Germinal center (tissue), 1 donor: ENCODE data around the gene PARD3.
A peak's percentile ranks its signal among the peaks of the same experiment; 100 is the strongest.

Experiments
- DNase-seq: peaks from one replicate; pipeline ENCODE4 v3.0.0; 2012; ENCODE audit warnings: mixed read lengths, low spot score

Gene PARD3

DNA sequence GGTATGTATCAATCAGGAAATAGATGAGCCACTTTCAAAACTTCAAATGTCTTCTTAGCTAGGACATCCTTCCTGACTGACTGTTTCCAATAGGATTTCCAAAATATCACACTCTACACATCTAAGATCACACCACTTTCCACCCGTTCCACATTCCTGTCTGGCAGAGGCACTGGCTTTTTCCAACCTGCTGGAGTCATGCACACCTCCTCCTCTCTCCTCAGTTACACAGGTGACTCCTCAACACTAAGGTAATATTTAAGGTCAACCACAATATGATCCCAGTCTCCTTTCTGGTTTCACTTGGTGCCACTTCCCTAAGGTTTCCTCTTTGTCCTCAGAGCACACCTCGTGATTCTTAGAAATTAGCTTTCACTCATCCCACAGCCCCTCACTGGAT, 196.5 kb downstream of the PARD3 start:
- no peak for DNase-seq

DNA sequence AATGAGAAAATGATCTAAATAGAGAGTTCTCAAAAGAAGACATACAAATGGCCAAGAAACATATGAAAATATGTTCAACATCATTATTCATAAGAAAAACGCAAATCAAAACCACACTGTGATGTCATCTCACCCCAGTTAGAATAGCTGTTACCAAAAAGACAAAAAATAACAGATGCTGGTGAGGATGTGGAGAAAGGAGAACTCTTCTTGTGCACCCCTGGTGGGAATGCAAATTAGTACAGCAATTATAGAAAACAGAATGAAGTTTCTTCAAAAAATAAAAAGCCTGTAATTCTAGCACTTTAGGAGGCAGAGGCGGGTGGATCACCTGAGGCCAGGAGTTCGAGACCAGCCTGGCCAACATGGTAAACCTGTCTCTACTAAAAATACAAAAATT, 199.3 kb downstream of the PARD3 start:
- DNase-seq: peak; percentile 23

DNA sequence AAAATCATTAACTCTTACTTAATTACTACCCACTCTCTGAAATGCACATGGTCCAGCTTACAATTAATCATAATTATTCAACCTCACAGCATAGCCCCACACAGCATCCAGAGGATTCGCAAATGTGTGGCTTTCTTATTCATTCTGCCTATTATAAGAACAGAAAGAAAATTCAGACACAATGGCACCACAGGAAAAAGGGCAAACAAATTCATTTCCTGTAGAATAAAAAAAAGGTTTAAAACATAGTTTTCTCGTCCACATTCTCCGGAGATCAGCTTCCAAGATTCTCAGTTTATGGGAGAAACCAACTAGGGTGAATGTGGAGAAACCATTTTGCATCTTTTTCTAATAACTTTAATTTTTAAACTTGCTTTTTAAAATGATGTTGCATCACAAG, 201.6 kb downstream of the PARD3 start:
- DNase-seq: no peak

DNA sequence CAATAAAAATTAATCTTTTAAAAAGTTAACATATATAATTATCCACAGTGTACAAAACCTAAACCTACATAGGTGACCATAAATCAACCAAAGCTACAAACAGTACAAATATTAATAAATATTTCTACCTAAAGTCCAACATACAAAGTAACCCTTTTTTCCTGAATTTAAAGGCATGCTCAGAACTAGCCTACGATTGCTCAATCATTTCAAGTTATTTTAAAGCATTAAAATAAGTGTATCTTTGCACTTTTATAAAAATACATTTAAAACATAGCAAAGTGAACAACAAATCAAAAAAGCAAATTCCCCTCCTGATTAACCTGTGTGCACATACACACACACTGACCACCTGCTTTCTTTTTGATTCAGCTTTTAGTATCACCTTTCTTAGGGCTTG, 202.2 kb downstream of the PARD3 start:
- no peak for DNase-seq

DNA sequence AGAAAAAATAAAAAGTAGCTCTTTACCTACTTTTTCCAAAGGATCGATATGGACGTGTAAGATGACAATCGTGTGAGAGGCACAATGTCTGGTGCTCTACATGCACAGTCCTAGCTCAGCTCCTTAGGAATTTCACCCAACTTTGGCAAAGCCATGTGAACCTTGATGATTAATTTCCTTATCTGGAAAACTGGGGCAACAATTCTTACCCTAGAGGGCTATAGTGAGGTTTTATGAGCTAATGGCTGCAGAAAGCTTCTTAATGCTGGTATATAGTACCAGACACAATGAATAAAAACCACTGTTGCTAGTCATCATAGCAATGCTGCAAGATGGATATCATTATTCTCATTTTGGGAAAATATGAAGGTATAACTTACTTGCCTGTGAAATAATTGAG, 202.7 kb downstream of the PARD3 start:
- DNase-seq: no peak

DNA sequence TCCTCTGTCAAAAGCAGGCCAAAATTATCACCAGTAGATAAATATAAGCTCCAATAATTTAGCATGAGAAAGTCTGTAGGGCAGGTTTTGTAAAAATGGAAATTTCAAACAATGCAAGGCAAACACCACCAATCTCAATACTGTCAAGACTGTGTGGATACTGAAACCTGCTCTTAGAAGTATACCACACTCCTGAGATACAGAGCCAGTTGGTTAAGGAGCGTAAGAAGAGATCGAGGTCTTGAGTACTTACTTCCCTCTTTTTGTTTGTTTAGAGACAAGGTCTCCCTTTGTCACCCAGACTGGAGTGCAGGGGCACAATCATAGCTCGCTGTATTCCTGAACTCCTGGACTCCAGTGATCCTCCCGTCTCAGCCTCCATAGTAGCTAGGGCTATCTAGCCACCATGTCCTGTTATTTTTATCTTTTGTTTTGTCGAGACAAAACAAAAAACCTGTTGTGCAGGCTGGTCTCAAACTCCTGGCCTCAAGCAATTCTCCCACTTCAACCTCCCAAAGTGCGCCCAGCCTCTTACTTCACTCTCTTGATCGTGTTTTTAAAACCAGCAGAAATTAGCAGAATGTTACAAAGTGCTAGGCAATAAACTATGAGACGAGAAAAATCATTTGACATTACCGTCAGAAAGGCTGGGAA, 205.7 kb downstream of the PARD3 start:
- no peak for DNase-seq

DNA sequence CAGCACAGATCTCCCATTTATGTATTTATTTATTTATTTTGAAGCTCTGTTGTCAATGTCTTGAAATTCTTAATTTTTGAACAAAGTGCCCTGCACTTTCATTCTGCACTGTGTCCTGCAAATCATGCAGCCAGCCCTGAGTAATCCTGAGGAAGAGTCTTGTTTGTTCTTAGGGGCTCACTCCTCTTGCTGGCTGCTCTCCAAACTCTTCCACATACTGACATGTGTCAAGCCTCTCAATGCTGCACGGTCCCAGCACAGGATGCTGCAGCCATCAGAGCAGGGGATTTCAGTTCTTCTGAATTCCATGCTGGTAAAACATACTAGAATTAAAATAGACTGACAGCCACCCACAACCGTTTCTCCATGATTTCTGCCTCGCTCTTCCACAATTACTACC, 207.2 kb downstream of the PARD3 start:
- no peak for DNase-seq

DNA sequence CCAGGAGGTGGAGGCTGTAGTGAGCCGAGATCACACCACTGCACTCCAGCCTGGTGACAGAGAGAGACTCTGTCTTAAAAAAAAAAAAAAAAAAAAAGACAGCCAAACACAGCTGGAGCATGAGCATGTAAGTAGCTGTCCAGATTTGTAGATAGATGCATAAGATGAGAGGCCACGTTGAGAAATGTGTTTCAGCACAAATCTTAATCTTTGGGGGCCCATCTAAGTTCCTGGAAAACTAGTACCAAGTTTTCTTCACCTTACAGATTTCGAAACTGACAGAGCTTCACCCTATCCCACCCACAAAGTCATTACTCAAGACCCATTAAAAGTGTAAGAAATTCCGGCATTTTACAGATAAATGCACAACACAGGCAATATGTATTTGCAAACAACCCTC, 208.2 kb downstream of the PARD3 start:
- DNase-seq: no peak

DNA sequence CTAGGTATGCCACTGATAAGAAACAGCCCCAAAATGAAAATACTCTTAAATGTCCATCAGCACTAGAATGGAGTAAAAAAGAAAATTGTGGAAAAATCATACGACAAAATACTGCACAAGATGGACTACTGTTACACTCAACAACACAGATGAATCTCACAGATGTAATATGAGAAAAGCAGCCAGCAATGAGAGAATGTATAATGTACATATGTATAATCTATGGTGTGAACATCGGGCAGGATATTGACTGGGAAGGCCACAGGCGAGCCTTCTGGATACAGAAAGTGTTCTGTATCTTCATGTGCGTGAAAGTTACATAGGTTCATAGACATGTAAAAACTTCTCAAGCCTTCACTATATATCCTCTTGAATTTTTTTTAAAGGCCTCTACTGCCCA, 212.6 kb downstream of the PARD3 start:
- no peak for DNase-seq

DNA sequence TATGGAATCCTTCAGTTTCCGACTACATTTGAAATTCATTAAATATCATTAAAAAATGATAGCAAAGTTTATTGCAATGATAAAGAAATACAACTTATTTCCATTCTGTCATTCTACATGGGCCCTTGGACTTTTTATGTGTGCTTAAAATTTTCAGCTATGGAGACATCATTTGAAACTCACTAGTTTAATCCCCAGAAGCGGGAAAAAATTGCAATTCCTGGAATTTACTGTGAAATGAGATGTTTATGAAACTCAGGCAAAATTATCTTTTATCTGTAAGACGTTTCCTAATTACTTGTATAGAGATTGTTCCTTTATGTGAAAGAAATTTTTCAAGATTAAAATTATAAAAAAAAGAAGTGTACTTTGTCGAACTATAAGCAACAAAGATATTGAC, 213.4 kb downstream of the PARD3 start:
- no peak for DNase-seq

DNA sequence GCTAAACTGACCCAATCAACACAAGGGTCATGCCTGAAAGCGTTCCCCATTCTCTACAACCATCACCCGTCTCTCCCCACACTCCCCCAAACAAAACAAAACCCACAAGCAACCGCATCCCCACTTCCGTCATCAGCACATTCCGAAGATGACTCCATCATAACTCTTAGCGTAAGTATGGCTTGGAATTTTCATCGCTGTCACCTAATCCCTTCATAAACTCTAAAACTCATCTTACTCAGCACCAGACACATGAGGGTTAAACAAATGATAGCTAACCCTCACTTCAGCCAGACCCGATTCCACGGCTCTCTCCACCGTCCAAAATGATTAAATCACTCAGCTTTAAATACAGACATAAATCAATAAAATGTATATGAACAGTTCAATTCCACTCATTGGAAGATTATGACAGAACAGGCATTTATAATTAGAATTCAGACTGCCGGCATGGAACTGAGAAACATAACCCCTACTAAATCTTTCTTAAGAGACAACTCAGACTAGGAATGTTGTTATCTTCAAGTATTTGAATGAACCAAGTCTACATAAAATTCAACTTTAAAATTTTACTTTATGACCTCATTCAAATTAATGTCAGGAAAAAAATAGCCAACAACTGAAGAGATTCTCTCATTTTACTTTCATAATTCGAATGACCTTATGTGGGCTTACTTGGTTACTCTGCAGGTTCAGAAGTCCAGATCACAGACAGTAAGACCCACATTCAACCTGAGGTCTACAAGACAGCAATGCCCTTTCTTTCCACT, 215.9 kb downstream of the PARD3 start:
- DNase-seq: no peak

DNA sequence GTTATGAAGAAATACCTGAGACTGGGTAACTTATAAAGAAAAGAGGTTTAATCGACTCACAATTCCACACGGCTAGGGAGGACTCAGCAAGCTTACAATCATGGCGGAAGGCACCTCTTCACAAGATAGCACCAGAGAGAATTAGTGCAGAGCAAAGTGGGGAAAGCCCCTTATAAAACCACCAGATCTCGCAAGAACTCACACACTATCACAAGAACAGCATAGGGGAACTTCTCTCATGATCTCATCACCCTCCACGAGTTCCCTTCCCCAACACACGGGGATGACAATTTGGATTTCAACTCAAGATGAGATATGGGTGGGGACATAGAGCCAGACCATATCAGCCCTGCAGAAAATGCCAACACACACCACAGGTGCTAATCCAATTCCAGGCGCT, 218.7 kb downstream of the PARD3 start:
- no peak for DNase-seq

DNA sequence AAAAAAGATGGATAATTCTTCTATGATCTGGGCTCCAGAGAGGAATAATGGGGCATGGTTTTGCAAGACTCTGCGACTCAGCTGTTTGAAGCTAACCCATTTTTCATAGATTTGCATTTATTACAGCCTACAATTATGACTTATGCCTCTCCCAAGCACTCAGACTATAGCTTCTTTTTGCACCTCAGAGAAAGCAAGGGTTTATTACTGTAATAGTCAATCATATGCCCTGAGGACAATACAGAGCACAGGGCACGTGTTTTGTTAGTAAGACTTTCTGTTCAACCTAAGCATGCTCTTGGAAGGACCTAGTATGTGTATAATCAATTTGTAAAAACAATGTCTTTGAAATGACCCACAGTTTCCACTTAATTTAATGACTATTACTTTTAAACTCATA, 221.2 kb downstream of the PARD3 start:
- DNase-seq: no peak

DNA sequence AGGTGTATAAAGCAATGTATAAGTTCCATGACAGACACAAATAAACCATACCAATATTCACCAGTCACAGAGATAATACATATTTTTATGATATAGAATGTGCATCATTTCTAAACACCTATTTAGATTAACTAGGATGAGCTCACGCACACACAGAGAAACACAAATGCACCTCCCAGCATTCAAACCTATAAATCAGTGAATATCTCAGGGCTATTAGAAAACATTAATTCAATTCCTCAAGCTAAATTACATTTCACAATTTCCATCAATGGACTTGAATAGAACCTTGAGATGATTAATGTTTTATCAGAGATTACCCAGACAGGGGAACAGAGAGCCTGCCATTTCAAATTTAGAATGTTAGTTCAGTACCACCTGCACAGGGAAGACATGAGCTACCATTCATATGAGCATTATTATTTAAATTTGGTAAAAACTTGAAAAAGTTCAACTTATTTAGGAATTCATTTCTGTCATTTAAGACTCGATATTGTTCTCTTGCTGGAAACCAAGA, 221.7 kb downstream of the PARD3 start:
- no peak for DNase-seq

DNA sequence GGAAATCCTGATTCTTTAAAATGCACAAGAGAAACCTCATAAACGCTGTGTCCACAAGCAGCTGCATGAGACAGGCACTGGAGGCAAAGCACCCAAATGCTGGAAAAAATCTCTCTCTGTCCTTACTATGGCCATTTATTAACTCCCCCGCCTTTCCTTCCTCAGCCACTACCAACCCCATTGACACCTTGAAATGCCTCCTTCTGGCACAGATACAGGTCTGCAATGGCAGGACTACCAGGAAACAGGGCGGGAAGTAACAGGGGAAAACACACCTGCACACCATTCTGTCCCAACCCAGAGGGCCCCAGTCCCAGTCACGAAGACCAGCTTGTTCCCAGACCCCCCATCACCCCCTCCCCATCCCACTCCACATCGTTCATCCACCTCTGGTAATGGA, 224.3 kb downstream of the PARD3 start:
- DNase-seq: no peak

DNA sequence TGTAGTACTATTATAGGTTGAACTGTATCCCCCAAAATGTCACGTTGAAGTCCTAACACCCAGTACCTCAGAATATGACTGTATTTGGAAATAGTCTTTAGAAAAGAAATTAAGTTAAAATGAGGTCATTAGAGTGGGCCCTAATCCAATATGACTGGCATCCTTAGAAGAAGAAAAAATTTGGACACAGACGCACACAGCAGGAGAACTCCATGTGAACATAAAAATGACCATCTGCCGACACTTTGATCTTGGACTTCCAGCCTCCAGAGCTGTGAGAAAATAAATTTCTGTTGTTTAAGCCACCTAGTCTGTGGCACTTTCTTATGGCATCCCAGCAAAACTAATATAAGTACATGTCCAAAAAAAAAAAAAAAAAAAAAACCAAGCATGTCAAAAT, 225.8 kb downstream of the PARD3 start:
- no peak for DNase-seq

DNA sequence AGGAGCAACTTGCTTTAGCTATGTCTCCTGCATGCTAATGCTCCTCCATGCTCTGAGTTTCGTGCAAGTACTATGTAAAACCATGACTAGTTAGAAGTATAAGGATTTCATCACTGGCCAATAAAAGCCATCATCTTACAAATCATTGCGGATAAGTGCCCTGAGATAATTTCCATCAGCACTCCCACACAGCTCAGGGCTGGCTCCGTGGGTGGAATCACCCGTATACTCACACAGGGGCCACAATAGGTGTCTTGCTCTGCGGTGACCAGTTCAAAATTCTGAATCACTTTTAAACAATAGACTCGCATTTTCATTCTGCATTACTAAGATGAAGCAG, 227.4 kb downstream of the PARD3 start:
- no peak for DNase-seq

DNA sequence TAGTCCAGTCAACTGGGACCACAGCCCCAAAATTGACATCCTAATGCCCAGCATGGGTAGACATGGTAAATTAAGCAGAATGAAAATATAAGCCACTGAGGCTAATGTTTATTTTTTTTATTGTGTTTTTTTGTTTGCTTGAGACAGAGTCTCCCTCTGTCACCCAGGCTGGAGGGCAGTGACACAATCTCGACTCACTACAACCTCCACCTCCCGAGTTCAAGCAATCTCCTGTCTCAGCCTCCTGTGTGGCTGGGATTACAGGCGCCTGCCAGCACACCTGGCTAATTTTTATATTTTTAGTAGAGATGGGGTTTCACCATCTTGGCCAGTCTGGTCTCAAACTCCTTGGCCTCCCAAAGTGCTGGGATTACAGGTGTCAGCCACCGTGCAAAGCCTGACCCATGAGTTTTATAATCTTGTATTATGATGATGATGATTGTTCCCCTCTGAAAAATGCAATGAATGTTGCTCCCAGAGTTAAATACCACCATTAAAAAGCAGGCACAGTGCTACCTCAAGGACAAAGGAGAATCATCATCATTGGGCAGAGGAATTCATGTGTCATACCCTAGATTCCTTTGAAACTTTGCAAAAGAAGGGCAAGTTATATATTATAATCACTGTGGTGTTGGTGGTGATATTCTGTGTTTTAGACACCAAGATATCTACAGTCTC, 228.0 kb downstream of the PARD3 start:
- no peak for DNase-seq

DNA sequence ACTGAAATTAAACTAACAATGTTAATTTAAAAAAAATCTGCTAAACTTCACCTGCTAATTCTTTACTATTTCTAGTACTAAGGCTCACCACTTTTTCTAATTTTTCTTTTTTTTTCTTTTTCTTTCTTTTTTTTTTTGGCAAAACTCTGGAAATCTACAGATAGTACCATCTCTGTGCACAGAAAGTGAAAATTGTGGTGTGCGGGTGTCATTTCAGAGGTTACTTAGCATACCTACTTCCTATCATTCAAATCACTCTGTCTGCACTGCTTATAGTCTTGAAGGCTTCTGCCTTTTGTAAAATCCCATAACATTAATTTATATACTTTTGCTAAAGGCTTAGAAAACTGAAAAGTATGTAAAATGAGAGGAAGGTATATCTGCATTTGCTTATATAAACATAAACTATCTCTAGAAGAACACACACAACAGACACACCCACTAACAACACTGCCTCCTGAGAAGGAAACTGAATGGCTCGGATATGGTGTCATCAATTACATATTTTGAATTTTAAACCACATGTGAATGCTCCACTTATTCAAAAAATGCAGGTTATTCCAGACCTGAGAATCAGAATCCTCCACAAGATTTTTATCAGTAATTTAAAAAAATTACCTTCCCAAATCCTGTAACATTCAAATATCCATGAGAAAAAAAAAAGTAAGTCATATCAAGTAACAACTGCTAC, 229.5 kb downstream of the PARD3 start:
- no peak for DNase-seq

DNA sequence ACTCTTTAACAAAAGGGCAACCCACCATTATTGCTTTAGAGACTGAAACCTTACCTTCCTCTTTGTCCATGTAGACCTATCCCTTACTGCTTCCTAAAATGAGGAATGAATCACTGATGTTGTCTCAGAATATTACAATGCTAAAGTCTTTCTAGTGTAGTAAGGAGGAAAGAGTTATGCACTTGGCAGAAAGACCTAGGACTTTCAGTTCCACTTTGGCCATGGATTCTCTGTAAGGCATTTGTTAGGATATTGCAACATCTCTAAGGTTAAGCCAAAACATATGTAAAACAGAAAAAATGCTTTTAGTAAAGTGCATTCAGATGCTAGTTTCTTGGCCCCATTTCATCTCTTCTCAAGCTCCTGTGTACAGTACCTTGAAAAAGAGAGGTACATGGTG, 230.9 kb downstream of the PARD3 start:
- no peak for DNase-seq

DNA sequence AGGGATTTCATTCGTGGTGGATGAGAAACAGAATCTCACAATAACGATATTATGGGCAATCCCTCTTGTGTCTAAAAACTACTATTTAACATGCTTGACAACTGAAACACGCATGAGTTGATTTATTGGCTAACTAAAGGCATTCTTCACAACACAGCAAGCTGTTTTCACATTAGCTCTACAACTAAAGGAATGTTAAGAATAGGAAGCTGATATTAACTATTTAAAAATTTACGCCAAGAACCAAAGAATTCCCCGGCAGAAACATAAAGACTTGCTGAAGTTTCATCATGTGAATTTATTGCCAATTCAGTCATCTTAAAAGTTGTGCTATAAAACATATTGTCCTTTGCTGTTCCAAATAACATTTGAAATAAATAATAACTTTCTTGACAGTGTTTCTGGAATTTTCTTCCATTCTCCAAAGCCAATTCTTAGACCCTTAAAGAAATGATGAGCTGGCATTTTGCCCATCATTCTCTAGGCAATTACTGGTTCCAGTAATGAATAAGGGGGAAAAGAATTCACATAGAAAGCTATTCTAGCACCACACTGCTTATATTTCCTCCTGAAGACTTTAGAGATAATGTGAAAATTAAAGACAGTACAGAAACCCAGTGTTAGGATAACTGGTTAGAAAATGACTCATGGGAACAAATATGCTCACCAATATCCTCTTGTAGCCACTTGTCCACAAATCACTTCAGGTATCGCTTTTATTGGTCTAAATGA, 233.1 kb downstream of the PARD3 start:
- DNase-seq: no peak

DNA sequence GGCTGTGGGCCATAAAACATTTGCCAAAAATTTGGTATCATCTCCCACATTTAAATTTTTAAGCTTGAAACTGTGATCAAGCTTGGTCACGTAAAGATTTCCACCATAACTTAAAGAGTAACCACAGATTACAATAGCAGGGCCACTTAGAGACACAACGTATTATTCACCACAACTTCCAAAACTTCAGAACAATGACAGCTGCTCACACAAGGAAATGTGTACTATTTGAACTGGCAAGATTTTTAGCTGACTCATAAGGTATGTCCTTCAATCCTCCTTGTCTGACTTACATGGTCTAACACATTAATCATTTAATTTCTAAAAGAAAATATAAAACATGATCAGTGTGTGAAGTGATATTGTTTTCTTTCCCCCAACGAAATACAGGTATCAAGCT, 234.5 kb downstream of the PARD3 start:
- no peak for DNase-seq
